Keratinocyte (primary cell): Measurements from ENCODE around the gene CLTB. TPM values are rescaled to one million over a fixed set of nuclear protein-coding genes. Genes with fewer than 3 reads are reported as not detected.

ENCODE experiments used
- DNase-seq: peaks from one replicate; pipeline ENCODE4 v3.0.0-alpha.2; 2011; ENCODE audit warnings: low read depth, missing footprints, low spot score
- FAIRE-seq: peaks from 2 replicates; lab custom pipeline; 2011; peaks lifted over from hg19 to GRCh38; lab: Jason Lieb, UNC
- H2AFZ ChIP-seq: 2 replicates; pipeline ENCODE4 v1.6.0; 2012; ENCODE audit warnings: low read length, control low read depth, inconsistent platforms; ENCODE audit not compliant: control insufficient read depth
- H3K27ac ChIP-seq: 2 replicates; pipeline ENCODE4 v1.5.1; 2011; ENCODE audit warnings: low read length; ENCODE audit not compliant: control insufficient read depth, insufficient read depth
- H3K27me3 ChIP-seq: 3 replicates; pipeline ENCODE4 v1.6.0; 2011; ENCODE audit warnings: low read length; ENCODE audit not compliant: control insufficient read depth, insufficient read depth; ENCODE audit errors: extremely low read depth
- H3K36me3 ChIP-seq, 2 experiments: 2 replicates in 1 of 2; 3 replicates in 1 of 2; pipeline ENCODE4 v1.5.1; 2011; ENCODE audit warnings: low read length in 2 of 2, mild to moderate bottlenecking in 1 of 2; ENCODE audit not compliant: control insufficient read depth in 2 of 2, insufficient read depth in 2 of 2; ENCODE audit errors: extremely low read depth in 1 of 2
- H3K4me1 ChIP-seq: 3 replicates; pipeline ENCODE4 v1.5.1; 2011; ENCODE audit warnings: low read length; ENCODE audit not compliant: control insufficient read depth, insufficient read depth; ENCODE audit errors: extremely low read depth
- H3K4me2 ChIP-seq: 3 replicates; pipeline ENCODE4 v1.6.0; 2011; ENCODE audit warnings: low read depth, low read length; ENCODE audit not compliant: control insufficient read depth, insufficient read depth; ENCODE audit errors: extremely low read depth
- H3K4me3 ChIP-seq, 3 experiments: fragments of 200-600 bp in 1 of 3; sonication (generic) in 1 of 3; 2 replicates in 2 of 3; 3 replicates in 1 of 3; pipeline ENCODE4 v1.5.1; 2011 to 2016; ENCODE audit warnings: low read length in 3 of 3, mild to moderate bottlenecking in 3 of 3, control low read depth in 2 of 3, inconsistent platforms in 1 of 3, low read depth in 1 of 3, mixed read lengths in 1 of 3, mixed run types in 1 of 3, moderate library complexity in 1 of 3; ENCODE audit not compliant: control insufficient read depth in 2 of 3, insufficient read depth in 2 of 3; ENCODE audit errors: extremely low read depth in 1 of 3
- H3K79me2 ChIP-seq: 2 replicates; pipeline ENCODE4 v1.6.0; 2012; ENCODE audit warnings: low read length; ENCODE audit not compliant: control insufficient read depth, insufficient read depth
- H3K9ac ChIP-seq: 3 replicates; pipeline ENCODE4 v1.6.0; 2011; ENCODE audit warnings: low read length; ENCODE audit not compliant: control insufficient read depth, insufficient read depth; ENCODE audit errors: extremely low read depth
- H3K9me1 ChIP-seq: 3 replicates; pipeline ENCODE4 v1.6.0; 2011; ENCODE audit warnings: low read length; ENCODE audit not compliant: control insufficient read depth, insufficient read depth; ENCODE audit errors: extremely low read depth
- H3K9me3 ChIP-seq: 2 replicates; pipeline ENCODE4 v1.5.1; 2012; ENCODE audit warnings: low read depth, low read length; ENCODE audit not compliant: control insufficient read depth
- H4K20me1 ChIP-seq: 3 replicates; pipeline ENCODE4 v1.6.0; 2011; ENCODE audit warnings: low read length; ENCODE audit not compliant: control insufficient read depth, insufficient read depth; ENCODE audit errors: extremely low read depth
- CTCF ChIP-seq, 3 experiments: IDR thresholded peaks in 1 of 3; conservative IDR thresholded peaks in 1 of 3; optimal IDR thresholded peaks in 1 of 3; 2 replicates in 2 of 3; 3 replicates in 1 of 3; pipeline versions ENCODE3 to v1.5.1; 2011; ENCODE audit warnings: low read length in 3 of 3, mild to moderate bottlenecking in 3 of 3, moderate library complexity in 2 of 3, control low read depth in 1 of 3, inconsistent platforms in 1 of 3; ENCODE audit not compliant: insufficient read depth in 2 of 3; ENCODE audit errors: extremely low read depth in 1 of 3
- EZH2 ChIP-seq: IDR thresholded peaks from one replicate; pipeline ENCODE4 v1.6.1; 2012; ENCODE audit warnings: inconsistent platforms, mild to moderate bottlenecking, low read length, moderate library complexity
- dilution Hi-C: fragments of 300-500 bp; cut with MboI; formaldehyde crosslinking; loops from one replicate; pipeline ENCODE4 v1.7.0; 2020; ENCODE audit warnings: low sequenced_read_pairs; ENCODE audit not compliant: extremely low pct_ligation_motif_present
- polyA plus RNA-seq, 5 experiments: library from polyadenylated mRNA; depleted of rRNA in 3 of 5; stranded (reverse) in 3 of 5; stranded (forward) in 1 of 5; unstranded in 1 of 5; fragments of >200 nt; gene quantifications; 1 replicate in 1 of 5; 2 replicates in 3 of 5; 3 replicates in 1 of 5; pipeline versions ENCODE4 v1.2.1 to v1.2.3, GENCODE V29; 2011 to 2012; ENCODE audit warnings: missing spikeins in 2 of 5, low read depth in 1 of 5, low replicate concordance in 1 of 5

The CLTB gene
- polyA plus RNA-seq, 1 donor (not counting 4 experiments of a cell fraction or from before 2014, with no cell fraction given), result 326 TPM

GRCh38 chr5:176429972-176430371 is 13.6 kb upstream of the CLTB start:
- Histone ChIP-seq H3K9me1 (no peaks in the 10 kb centered on the region), H3K9ac (no peak overlapping the region), H3K36me3 (no peaks in the 10 kb centered on the region), H3K79me2 (no peaks in the 10 kb centered on the region), H3K27me3 (no peaks in the 10 kb centered on the region), H3K4me3 (no peak overlapping the region), H3K4me1 (no peaks in the 10 kb centered on the region), H3K9me3 (no peaks in the 10 kb centered on the region), H4K20me1 (no peaks in the 10 kb centered on the region), H3K4me2 (no peak overlapping the region), H2AFZ (no peak overlapping the region), H3K27ac (no peak overlapping the region)
- dilution Hi-C loops, result no loop called here
- DNase-seq (no peak), FAIRE-seq (no peak)
- no peak for TF ChIP-seq EZH2
- TF ChIP-seq CTCF (optimal IDR thresholded peaks at IDR 0.05 in 1 of 3, IDR thresholded peaks at IDR 0.05 in 1 of 3, conservative IDR thresholded peaks at IDR 0.05 in 1 of 3; ENCODE audit: extremely low read depth in 1 of 3, insufficient read depth in 2 of 3, low read length in 3 of 3), result no peak

GRCh38 chr5:176427971-176428370 is 11.6 kb upstream of the CLTB start:
- DNase-seq (no peak), FAIRE-seq (no peak)

More at GRCh38 chr5:176427971-176428370, 11.6 kb upstream of the CLTB start:
- no peak for TF ChIP-seq EZH2
- TF ChIP-seq CTCF (optimal IDR thresholded peaks at IDR 0.05 in 1 of 3, IDR thresholded peaks at IDR 0.05 in 1 of 3, conservative IDR thresholded peaks at IDR 0.05 in 1 of 3; ENCODE audit: extremely low read depth in 1 of 3, insufficient read depth in 2 of 3, low read length in 3 of 3), result no peak
- Histone ChIP-seq H3K4me2 (no peak overlapping the region), H3K4me3 (no peak overlapping the region), H3K9me3 (no peaks in the 10 kb centered on the region), H3K9ac (no peak overlapping the region), H3K36me3 (no peaks in the 10 kb centered on the region), H3K79me2 (no peaks in the 10 kb centered on the region), H4K20me1 (no peaks in the 10 kb centered on the region), H2AFZ (no peak overlapping the region), H3K27me3 (no peaks in the 10 kb centered on the region), H3K4me1 (no peaks in the 10 kb centered on the region), H3K9me1 (no peaks in the 10 kb centered on the region), H3K27ac (no peak overlapping the region)
- dilution Hi-C loops, result no loop called here
